ENCODE data around the gene MNAT1. TPM values are rescaled to one million over a fixed set of nuclear protein-coding genes. Genes with fewer than 3 reads are reported as not detected.

Gene MNAT1
- total RNA-seq, 4 donors from 2014 or later, result 4.2 to 30.3 (median 17.8) TPM

DNA sequence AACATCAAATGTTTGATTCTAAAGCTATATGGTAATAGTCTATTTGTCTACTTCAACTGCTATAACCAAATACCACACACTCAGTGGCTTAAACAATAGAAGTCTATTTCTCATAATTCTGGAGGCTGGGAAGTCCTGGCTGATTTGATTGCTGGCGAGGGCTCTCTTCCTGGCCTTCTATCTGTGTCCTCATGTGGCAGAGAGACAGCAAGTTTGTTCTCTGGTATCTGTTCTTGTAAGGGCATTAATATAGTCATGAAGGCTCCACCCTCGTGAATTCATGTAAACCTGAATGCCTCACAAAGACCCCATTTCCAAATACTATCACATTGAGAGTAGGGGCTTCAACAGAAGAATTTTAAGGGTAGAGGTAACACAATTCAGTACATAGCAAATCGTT is 212.2 kb downstream of the MNAT1 start:
- no peak for DNase-seq
- WGBS, 2 donors (ENCODE audit: low coverage in 1 of 2), result 88 to 99% methylated on average over 3 of the region's 3 CpGs
- in situ Hi-C loops (cut with MboI; ENCODE audit: low pct_ligation_motif_present in 1 of 4, low pct_unique_long_range_greater_than_20kb in 1 of 4, low sequenced_read_pairs in 3 of 4), result no loop called here

DNA sequence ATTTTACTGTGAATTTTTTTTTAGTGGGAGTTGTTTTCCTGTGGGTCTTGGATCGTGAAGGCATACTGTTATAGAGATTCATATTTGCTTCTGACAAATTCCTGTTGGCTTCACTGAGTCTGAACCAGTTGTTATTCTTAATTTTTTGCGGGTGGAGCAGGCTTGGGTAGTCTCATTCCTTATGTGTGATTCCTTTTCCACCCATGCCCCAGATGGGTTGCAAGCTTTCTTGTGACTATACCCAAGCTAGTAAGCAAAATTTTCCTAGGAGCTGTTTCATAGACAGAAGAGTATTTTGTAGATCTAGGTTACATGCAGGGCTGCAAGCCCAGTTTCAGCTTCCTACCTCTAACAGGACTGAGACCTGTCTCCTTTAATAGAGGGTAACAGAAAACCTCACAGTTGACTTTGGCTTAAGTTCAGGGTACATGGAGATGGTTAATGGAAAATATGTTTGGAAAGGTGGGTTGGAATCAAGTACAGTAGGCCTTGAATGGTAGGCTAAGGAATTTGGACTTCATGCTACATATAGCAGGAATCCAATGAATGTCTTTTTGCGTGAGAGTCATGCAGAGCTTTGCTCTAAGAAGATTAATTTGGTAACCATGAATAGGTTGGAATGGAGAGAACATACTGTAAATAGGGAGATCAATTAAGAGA is 217.3 kb downstream of the MNAT1 start:
- peaks cover 9 to 21% of the 10 kb centered on the region in 2 donors for H3K9me3 ChIP-seq
- intact Hi-C loops (cut with DNase I; ENCODE audit: low total_unique reads) (no loop called here), in situ Hi-C loops (cut with MboI; ENCODE audit: low pct_ligation_motif_present in 1 of 4, low pct_unique_long_range_greater_than_20kb in 1 of 4, low sequenced_read_pairs in 3 of 4) (no loop called here)
- WGBS, 2 donors (ENCODE audit: low coverage in 1 of 2), result 66 to 100% methylated on average over 2 to 3 of the region's 3 CpGs
- H3K27me3 ChIP-seq, result no peaks in the 10 kb centered on the region
- H3K4me1 ChIP-seq, result no peaks in the 10 kb centered on the region
- H3K4me3 ChIP-seq, result no peak overlapping the region
- no peaks in the 10 kb centered on the region for H3K36me3 ChIP-seq
- TF ChIP-seq POLR2AphosphoS5 (IDR thresholded peaks at IDR 0.05), result no peak
- no peak for TF ChIP-seq POLR2A (IDR thresholded peaks at IDR 0.05)
- no peak for TF ChIP-seq EP300 (IDR thresholded peaks at IDR 0.05; ENCODE audit: low read depth)
- TF ChIP-seq, protein P1, sequence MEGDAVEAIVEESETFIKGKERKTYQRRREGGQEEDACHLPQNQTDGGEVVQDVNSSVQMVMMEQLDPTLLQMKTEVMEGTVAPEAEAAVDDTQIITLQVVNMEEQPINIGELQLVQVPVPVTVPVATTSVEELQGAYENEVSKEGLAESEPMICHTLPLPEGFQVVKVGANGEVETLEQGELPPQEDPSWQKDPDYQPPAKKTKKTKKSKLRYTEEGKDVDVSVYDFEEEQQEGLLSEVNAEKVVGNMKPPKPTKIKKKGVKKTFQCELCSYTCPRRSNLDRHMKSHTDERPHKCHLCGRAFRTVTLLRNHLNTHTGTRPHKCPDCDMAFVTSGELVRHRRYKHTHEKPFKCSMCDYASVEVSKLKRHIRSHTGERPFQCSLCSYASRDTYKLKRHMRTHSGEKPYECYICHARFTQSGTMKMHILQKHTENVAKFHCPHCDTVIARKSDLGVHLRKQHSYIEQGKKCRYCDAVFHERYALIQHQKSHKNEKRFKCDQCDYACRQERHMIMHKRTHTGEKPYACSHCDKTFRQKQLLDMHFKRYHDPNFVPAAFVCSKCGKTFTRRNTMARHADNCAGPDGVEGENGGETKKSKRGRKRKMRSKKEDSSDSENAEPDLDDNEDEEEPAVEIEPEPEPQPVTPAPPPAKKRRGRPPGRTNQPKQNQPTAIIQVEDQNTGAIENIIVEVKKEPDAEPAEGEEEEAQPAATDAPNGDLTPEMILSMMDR (IDR thresholded peaks at IDR 0.05), result no peak
- no peak for DNase-seq
- H3K27ac ChIP-seq, result no peak overlapping the region

More for the DNA sequence above, 212.2 kb downstream of the MNAT1 start:
- Histone ChIP-seq H3K9me3 (no peaks in the 10 kb centered on the region), H3K27ac (no peak overlapping the region), H3K36me3 (no peaks in the 10 kb centered on the region), H3K4me3 (no peak overlapping the region), H3K4me1 (no peaks in the 10 kb centered on the region), H3K27me3 (no peaks in the 10 kb centered on the region)
- intact Hi-C loops (cut with DNase I; ENCODE audit: low total_unique reads), result no loop called here
- TF ChIP-seq, protein P1 (IDR thresholded peaks at IDR 0.05), result no peak
- TF ChIP-seq POLR2A (IDR thresholded peaks at IDR 0.05), result no peak
- TF ChIP-seq POLR2AphosphoS5 (IDR thresholded peaks at IDR 0.05), result no peak
- TF ChIP-seq EP300 (IDR thresholded peaks at IDR 0.05; ENCODE audit: low read depth), result no peak

DNA sequence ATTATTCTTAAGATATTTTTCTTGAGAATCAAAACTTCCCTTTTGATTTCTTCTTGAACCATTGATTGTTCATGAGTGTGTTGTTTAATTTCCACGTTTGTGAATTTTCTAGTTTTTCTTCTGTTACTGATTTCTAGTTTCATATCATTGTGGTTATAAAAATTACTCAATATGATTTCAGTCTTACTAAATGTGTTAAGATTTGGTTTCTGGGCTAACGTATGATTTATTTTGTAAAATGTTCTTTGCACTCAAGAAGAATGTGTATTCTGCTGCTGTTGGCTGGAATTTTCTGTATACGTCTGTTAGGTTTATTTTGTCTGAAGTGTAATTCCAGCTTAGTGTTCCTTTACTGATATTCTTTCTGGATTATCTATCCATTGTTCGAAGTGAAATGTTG is 221.6 kb downstream of the MNAT1 start:
- Histone ChIP-seq H3K27ac (no peak overlapping the region), H3K4me1 (no peaks in the 10 kb centered on the region), H3K4me3 (no peak overlapping the region), H3K27me3 (no peaks in the 10 kb centered on the region), H3K9me3 (peaks cover 28 to 30% of the 10 kb centered on the region in 2 donors), H3K36me3 (no peaks in the 10 kb centered on the region)
- intact Hi-C loops (cut with DNase I; ENCODE audit: low total_unique reads), result no loop called here
- 79 to 85% methylated on average over 4 of the region's 4 CpGs for WGBS, 2 donors (ENCODE audit: low coverage in 1 of 2)
- DNase-seq, result no peak
- TF ChIP-seq EP300 (IDR thresholded peaks at IDR 0.05; ENCODE audit: low read depth), result no peak
- no peak for TF ChIP-seq POLR2AphosphoS5 (IDR thresholded peaks at IDR 0.05)
- in situ Hi-C loops (cut with MboI; ENCODE audit: low pct_ligation_motif_present in 1 of 4, low pct_unique_long_range_greater_than_20kb in 1 of 4, low sequenced_read_pairs in 3 of 4), result no loop called here

DNA sequence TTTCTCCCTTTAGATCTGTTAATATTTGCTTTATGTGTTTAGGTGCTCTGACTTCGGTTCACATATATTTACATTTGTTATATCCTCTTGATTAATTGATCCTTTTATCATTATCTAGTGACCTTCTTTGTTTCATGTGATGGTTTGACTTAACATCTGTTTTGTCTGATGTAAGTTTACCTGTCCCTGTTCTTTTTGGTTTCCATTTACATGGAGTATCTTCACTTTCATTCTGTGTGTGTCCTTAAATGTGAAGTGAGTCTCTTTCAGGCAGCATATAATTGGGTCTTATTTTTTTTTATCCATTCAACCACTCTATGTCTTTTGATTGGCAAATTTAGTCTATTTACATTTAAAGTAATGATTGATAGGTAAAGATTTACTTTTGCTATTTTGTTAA is 222.1 kb downstream of the MNAT1 start:
- DNase-seq, result no peak
- Histone ChIP-seq H3K4me3 (no peak overlapping the region), H3K4me1 (no peaks in the 10 kb centered on the region), H3K9me3 (peaks cover 28 to 30% of the 10 kb centered on the region in 2 donors), H3K27ac (no peak overlapping the region), H3K27me3 (no peaks in the 10 kb centered on the region), H3K36me3 (no peaks in the 10 kb centered on the region)
- WGBS, 2 donors (ENCODE audit: low coverage in 1 of 2), result 94 to 100% methylated on average over 1 of the region's 1 CpG
- in situ Hi-C loops (cut with MboI; ENCODE audit: low pct_ligation_motif_present in 1 of 4, low pct_unique_long_range_greater_than_20kb in 1 of 4, low sequenced_read_pairs in 3 of 4), result no loop called here
- TF ChIP-seq POLR2AphosphoS5 (IDR thresholded peaks at IDR 0.05) (no peak), POLR2A (IDR thresholded peaks at IDR 0.05) (no peak), EP300 (IDR thresholded peaks at IDR 0.05; ENCODE audit: low read depth) (no peak)
- TF ChIP-seq, protein P1 (IDR thresholded peaks at IDR 0.05), result no peak
- intact Hi-C loops (cut with DNase I; ENCODE audit: low total_unique reads), result no loop called here

DNA sequence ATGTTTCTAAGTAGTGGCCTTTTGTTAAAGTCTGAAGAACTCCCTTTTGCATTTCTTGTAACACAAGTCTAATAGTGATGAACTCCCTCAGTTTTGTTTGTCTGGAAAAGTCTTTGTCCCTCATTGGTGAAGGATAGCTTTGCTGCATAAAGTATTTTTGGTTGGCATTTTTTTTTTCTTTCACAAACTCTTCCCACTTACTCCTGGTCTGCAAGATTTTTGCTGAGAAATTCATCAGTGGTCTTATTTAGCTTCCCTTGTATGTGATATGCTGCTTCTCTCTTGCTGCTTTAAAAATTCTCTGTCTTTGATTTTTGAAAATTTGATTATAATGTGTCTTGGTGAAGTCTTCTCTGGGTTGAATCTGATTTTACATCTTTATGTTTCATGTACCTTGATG is 223.6 kb downstream of the MNAT1 start:
- TF ChIP-seq, protein P1 (IDR thresholded peaks at IDR 0.05), result no peak
- TF ChIP-seq POLR2A (IDR thresholded peaks at IDR 0.05) (no peak), EP300 (IDR thresholded peaks at IDR 0.05; ENCODE audit: low read depth) (no peak), POLR2AphosphoS5 (IDR thresholded peaks at IDR 0.05) (no peak)
- DNase-seq, result no peak
- Histone ChIP-seq H3K9me3 (peaks cover 28 to 30% of the 10 kb centered on the region in 2 donors), H3K36me3 (no peaks in the 10 kb centered on the region), H3K27me3 (no peaks in the 10 kb centered on the region), H3K27ac (no peak overlapping the region), H3K4me3 (no peak overlapping the region), H3K4me1 (no peaks in the 10 kb centered on the region)
- intact Hi-C loops (cut with DNase I; ENCODE audit: low total_unique reads) (no loop called here), in situ Hi-C loops (cut with MboI; ENCODE audit: low pct_ligation_motif_present in 1 of 4, low pct_unique_long_range_greater_than_20kb in 1 of 4, low sequenced_read_pairs in 3 of 4) (no loop called here)

Measured in transverse colon (tissue), 4 donors.